GM12875 (cell line): ENCODE measurements around the gene ALDH1A1.

Experiments used
- H3K4me3 ChIP-seq: one replicate; pipeline ENCODE4 v1.5.1; 2011; ENCODE audit warnings: low read depth, low read length, control low read depth
- TF ChIP-seq, protein P1 (sequence below): IDR thresholded peaks from 2 replicates; pipeline ENCODE4 v1.5.1; 2011; ENCODE audit warnings: low read depth, mild to moderate bottlenecking, control low read depth, inconsistent platforms, low read length, moderate library complexity, borderline replicate concordance; ENCODE audit not compliant: insufficient read depth

ALDH1A1 gene

DNA sequence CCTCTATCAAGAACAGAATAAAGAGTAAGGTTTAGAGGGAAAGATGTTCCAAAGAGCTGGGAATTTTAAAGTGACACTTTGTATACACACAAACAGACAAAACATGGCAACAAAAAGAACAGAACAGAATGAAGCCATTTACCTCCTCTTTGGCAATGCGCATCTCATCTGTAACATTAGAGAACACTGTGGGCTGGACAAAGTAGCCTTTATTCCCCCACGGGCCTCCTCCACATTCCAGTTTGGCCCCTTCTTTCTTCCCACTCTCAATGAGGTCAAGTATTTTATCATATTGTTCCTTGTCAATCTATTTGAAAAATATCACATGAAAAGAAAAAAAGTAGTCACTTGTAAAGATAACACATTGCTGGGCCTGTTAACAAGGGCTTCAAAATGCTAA, 41.0 kb downstream of the ALDH1A1 start:
- H3K4me3 ChIP-seq = no peak overlapping the region
- TF ChIP-seq, protein P1, sequence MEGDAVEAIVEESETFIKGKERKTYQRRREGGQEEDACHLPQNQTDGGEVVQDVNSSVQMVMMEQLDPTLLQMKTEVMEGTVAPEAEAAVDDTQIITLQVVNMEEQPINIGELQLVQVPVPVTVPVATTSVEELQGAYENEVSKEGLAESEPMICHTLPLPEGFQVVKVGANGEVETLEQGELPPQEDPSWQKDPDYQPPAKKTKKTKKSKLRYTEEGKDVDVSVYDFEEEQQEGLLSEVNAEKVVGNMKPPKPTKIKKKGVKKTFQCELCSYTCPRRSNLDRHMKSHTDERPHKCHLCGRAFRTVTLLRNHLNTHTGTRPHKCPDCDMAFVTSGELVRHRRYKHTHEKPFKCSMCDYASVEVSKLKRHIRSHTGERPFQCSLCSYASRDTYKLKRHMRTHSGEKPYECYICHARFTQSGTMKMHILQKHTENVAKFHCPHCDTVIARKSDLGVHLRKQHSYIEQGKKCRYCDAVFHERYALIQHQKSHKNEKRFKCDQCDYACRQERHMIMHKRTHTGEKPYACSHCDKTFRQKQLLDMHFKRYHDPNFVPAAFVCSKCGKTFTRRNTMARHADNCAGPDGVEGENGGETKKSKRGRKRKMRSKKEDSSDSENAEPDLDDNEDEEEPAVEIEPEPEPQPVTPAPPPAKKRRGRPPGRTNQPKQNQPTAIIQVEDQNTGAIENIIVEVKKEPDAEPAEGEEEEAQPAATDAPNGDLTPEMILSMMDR = no peak

DNA sequence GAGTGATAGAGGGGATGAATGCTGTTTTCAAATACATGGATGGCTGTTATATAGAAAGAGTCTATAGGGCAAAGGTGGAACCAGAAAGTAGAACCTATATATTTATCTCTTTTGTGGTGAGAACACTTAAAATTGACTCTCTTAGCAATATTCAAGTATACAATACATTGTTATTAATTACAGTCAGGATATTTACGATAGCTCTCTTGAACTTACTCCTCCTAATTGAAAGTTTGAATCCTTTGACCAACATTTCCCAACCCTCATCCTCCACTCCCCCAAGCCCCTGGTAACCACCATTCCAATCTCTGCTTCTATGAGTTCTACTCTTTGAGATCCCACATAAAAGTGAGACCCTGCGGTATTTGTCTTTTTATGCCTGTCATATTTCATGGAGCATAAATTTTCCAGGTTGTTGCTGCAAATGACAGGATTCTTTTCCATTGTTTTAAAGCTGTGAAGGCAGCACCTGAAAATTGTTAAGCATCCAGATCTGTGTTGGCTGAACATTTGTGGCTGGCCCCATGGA, 41.5 kb downstream of the ALDH1A1 start:
- TF ChIP-seq, protein P1 = no peak
- no peak overlapping the region for H3K4me3 ChIP-seq

DNA sequence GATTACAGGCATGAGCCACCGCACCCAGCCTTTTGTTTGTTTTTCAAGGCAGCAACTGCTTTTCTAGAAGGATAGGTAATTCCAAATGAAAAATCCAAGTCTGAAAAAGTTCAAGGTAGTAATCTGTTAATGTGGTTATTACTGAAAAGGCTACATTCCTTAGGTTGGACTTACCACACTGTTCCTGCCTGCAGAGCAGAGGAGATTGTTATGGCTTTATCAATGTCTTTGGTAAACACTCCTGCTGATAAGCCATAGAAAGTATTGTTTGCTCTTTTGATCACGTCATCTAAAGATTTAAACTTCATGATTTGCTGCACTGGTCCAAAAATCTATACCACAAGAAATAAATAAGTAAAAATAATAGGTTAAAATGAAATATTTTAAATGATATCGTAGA, 43.4 kb downstream of the ALDH1A1 start:
- TF ChIP-seq, protein P1 = no peak

DNA sequence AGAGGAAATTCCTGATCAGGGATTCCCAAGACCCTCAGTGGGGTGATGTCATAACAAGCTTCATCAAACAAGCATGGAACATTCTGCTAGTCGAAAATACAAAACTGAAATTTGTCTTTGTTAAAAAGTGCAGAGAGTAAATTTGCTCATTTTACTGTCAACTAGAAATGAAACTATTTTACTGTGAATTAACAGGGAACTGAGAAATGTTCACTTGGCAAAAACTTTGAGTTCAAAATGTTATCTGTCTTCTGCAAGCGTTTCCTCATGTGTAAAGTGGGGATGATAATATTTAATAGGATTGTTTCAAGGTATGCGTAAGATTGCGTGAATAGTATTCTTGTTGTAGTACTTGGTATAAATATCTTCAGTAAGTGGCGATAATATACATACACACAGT, 45.4 kb downstream of the ALDH1A1 start:
- H3K4me3 ChIP-seq = no peak overlapping the region
- TF ChIP-seq, protein P1 = no peak

More for the DNA sequence above, 43.4 kb downstream of the ALDH1A1 start:
- no peak overlapping the region for H3K4me3 ChIP-seq

DNA sequence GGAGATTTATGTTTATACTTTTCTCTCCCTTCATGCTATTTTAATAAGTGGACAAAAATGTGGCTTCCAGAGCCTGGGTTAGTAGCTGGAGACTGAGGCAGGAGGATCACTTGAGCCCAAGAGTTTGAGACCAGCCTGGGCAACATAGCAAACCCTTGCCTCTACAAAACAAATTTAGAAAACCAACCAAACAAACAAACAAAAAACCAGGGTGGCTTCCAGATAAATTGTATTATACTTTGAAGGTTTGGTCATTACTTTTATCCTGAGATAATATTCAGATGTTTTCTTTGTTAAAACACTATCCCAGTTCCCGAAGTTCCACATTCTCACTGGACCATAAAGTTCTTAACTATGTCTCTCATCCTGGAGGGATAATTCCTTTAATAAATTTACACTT, 46.0 kb downstream of the ALDH1A1 start:
- TF ChIP-seq, protein P1 = no peak
- H3K4me3 ChIP-seq = no peak overlapping the region

DNA sequence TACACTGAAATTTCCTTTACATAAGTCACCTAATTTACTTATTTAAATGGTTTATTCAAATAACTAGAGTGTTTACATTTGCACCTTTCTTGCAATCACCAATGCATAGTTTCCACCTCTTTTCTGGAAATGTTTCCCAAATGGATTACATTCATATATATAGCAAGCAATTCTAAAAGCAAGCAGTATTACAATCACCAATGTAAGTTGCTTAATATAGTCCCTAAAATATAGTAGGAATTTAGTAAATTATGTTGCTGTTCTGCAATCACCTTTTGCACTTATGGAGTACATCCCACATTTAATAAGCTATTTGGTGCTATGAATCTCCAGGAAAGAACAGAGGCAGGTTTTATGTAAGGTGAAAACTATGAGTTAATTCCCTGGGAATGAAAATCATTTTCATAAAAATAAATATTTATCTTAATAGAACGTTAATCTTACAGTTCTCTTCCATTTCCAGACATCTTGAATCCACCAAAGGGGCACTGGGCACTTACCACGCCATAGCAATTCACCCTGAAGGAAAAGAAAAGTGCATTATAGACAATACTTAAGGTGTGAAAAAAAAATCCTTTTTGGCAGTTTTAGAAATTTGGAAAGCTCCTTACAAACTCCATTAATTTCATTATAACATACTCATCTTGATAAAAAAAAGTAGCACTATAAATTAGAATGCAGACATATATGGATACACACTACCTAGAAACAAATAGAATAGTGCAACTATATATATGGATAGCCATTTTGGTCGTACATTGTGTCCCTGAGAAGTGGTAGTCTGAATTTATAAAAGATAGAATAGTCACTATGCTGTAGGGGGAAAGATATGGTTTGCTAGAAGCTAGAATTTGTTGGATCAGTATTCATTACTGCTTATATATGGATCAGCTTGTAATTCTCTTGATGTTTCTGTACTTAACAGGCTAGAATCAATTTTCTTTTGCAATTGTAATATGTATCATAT, 47.1 kb downstream of the ALDH1A1 start:
- no peak overlapping the region for H3K4me3 ChIP-seq
- TF ChIP-seq, protein P1 = no peak
